Gastrocnemius medialis (tissue), 4 donors: Measurements from ENCODE around the gene SRGAP1. TPM values are rescaled to one million over a fixed set of nuclear protein-coding genes. Genes with fewer than 3 reads are reported as not detected.

Source experiments
- ATAC-seq, 2 donors: fragments of 150-250 bp; one replicate each; pipeline ENCODE4 v1.9.1; 2016
- DNase-seq, 2 donors: peaks; one replicate each; pipeline ENCODE4 v3.0.0-alpha.2; 2019
- H3K27ac ChIP-seq, 4 donors: fragments of 200-600 bp; sonication (generic); 1 replicate in 1 of 4; 2 replicates in 3 of 4; pipeline ENCODE4 v1.5.1; 2016 to 2018; ENCODE audit warnings: mild to moderate bottlenecking in 2 of 4, moderate library complexity in 1 of 4
- H3K27me3 ChIP-seq, 3 donors: fragments of 200-600 bp; sonication (generic) in 2 of 3; 1 replicate in 1 of 3; 2 replicates in 2 of 3; pipeline versions ENCODE4 v1.5.1 to v1.6.0; 2016 to 2019; ENCODE audit warnings: mild to moderate bottlenecking in 1 of 3, moderate library complexity in 1 of 3
- H3K36me3 ChIP-seq, 2 donors: fragments of 200-600 bp; sonication (generic) in 1 of 2; one replicate each; pipeline ENCODE4 v1.5.1; 2017 to 2018
- H3K4me1 ChIP-seq, 2 donors: fragments of 200-600 bp; sonication (generic) in 1 of 2; one replicate each; pipeline ENCODE4 v1.5.1; 2016 to 2017; ENCODE audit warnings: mild to moderate bottlenecking in 2 of 2
- H3K4me3 ChIP-seq, 4 donors: fragments of 200-600 bp; sonication (generic) in 3 of 4; 1 replicate in 1 of 4; 2 replicates in 3 of 4; pipeline ENCODE4 v1.5.1; 2016 to 2019; ENCODE audit warnings: mild to moderate bottlenecking in 2 of 4
- H3K9me3 ChIP-seq, 3 donors: fragments of 200-600 bp; sonication (generic) in 2 of 3; 1 replicate in 1 of 3; 2 replicates in 2 of 3; pipeline ENCODE4 v1.5.1; 2016 to 2019
- CTCF ChIP-seq, 5 experiments: fragments of 450-650 bp in 3 of 5; fragments of 200-600 bp in 2 of 5; sonication (generic) in 2 of 5; IDR thresholded peaks in 4 of 5; conservative IDR thresholded peaks in 1 of 5; 1 replicate in 4 of 5; 2 replicates in 1 of 5; pipeline ENCODE4 v1.5.1; 2016 to 2019; ENCODE audit warnings: antibody characterized with exemption in 5 of 5, mild to moderate bottlenecking in 3 of 5, moderate library complexity in 3 of 5
- POLR2A ChIP-seq, 2 donors: fragments of 450-650 bp; IDR thresholded peaks; one replicate each; pipeline ENCODE4 v1.6.1; 2017; ENCODE audit warnings: antibody characterized with exemption in 2 of 2, mild to moderate bottlenecking in 2 of 2, moderate library complexity in 2 of 2
- in situ Hi-C, 4 donors: fragments of 200-750 bp; cut with MboI; loops; one replicate each; pipeline versions ENCODE4 v1.15.0 to v1.8.0; 2017; ENCODE audit warnings: low sequenced_read_pairs in 4 of 4
- intact Hi-C: fragments of 100-400 bp; cut with DNase I; formaldehyde crosslinking; loops from one replicate; pipeline ENCODE4 v1.15.1; 2023; ENCODE audit warnings: low total_unique reads
- total RNA-seq, 4 donors: library from RNA; depleted of rRNA; stranded (reverse); fragments of >200 nt; gene quantifications; one replicate each; pipeline versions ENCODE4 v1.1.0 to v1.2.3, GENCODE V29; 2016

The SRGAP1 gene
- total RNA-seq, 4 donors from 2014 or later: 0.36 to 0.85 (median 0.66) TPM

- H3K4me3 ChIP-seq: no peak overlapping the region
- in situ Hi-C loops: no loop called here
- H3K36me3 ChIP-seq: no peaks in the 10 kb centered on the region
- TF ChIP-seq POLR2A (IDR thresholded peaks at IDR 0.05): no peak
- TF ChIP-seq CTCF (IDR thresholded peaks at IDR 0.05 in 4 of 5, conservative IDR thresholded peaks at IDR 0.05 in 1 of 5): no peak
- intact Hi-C loops: no loop called here
- no peaks in the 10 kb centered on the region for H3K9me3 ChIP-seq
- DNase-seq (no peak), ATAC-seq (no peak)
- no peaks in the 10 kb centered on the region for H3K27me3 ChIP-seq
- H3K27ac ChIP-seq: no peak overlapping the region
- H3K4me1 ChIP-seq: no peaks in the 10 kb centered on the region
These were observed 61.0 kb downstream of the SRGAP1 start for GRCh38 chr12:63905544-63905943.

- no peak overlapping the region for H3K4me3 ChIP-seq
- intact Hi-C loops (no loop called here), in situ Hi-C loops (no loop called here)
- ATAC-seq (no peak), DNase-seq (no peak)
- no peaks in the 10 kb centered on the region for H3K27me3 ChIP-seq
- no peak for TF ChIP-seq CTCF (IDR thresholded peaks at IDR 0.05 in 4 of 5, conservative IDR thresholded peaks at IDR 0.05 in 1 of 5)
- no peak for TF ChIP-seq POLR2A (IDR thresholded peaks at IDR 0.05)
- no peaks in the 10 kb centered on the region for H3K9me3 ChIP-seq
- no peaks in the 10 kb centered on the region for H3K36me3 ChIP-seq
- H3K27ac ChIP-seq: no peak overlapping the region
- no peaks in the 10 kb centered on the region for H3K4me1 ChIP-seq
These were observed 62.4 kb downstream of the SRGAP1 start for GRCh38 chr12:63906876-63907275.

GRCh38 chr12:63907561-63907960, 63.1 kb downstream of the SRGAP1 start:
- intact Hi-C loops (no loop called here), in situ Hi-C loops (no loop called here)
- ATAC-seq (no peak), DNase-seq (no peak)
- Histone ChIP-seq H3K27ac (no peak overlapping the region), H3K4me3 (no peak overlapping the region), H3K4me1 (no peaks in the 10 kb centered on the region), H3K9me3 (no peaks in the 10 kb centered on the region), H3K36me3 (no peaks in the 10 kb centered on the region), H3K27me3 (no peaks in the 10 kb centered on the region)
- TF ChIP-seq CTCF (IDR thresholded peaks at IDR 0.05 in 4 of 5, conservative IDR thresholded peaks at IDR 0.05 in 1 of 5) (no peak), POLR2A (IDR thresholded peaks at IDR 0.05) (no peak)

- ATAC-seq (no peak), DNase-seq (no peak)
- Histone ChIP-seq H3K4me1 (no peaks in the 10 kb centered on the region), H3K4me3 (no peak overlapping the region), H3K27ac (no peak overlapping the region), H3K9me3 (no peaks in the 10 kb centered on the region), H3K36me3 (no peaks in the 10 kb centered on the region), H3K27me3 (no peaks in the 10 kb centered on the region)
- no peak for TF ChIP-seq POLR2A (IDR thresholded peaks at IDR 0.05)
- no peak for TF ChIP-seq CTCF (IDR thresholded peaks at IDR 0.05 in 4 of 5, conservative IDR thresholded peaks at IDR 0.05 in 1 of 5)
- in situ Hi-C loops: no loop called here
- intact Hi-C loops: no loop called here
These were observed 65.2 kb downstream of the SRGAP1 start for GRCh38 chr12:63909746-63910145.

GRCh38 chr12:63911341-63911740, 66.8 kb downstream of the SRGAP1 start:
- no peak overlapping the region for H3K27ac ChIP-seq
- ATAC-seq: no peak
- H3K4me3 ChIP-seq: no peak overlapping the region
- H3K36me3 ChIP-seq: no peaks in the 10 kb centered on the region
- no peaks in the 10 kb centered on the region for H3K27me3 ChIP-seq
- H3K4me1 ChIP-seq: no peaks in the 10 kb centered on the region
- no peaks in the 10 kb centered on the region for H3K9me3 ChIP-seq
- no peak for TF ChIP-seq POLR2A (IDR thresholded peaks at IDR 0.05)
- no peak for TF ChIP-seq CTCF (IDR thresholded peaks at IDR 0.05 in 4 of 5, conservative IDR thresholded peaks at IDR 0.05 in 1 of 5)
- no peak for DNase-seq
- intact Hi-C loops: no loop called here
- in situ Hi-C loops: no loop called here
